ENCODE results near the gene ATP1A3. TPM values are rescaled to one million over a fixed set of nuclear protein-coding genes. Genes with fewer than 3 reads are reported as not detected.

The ATP1A3 gene
- total RNA-seq, 4 donors from 2014 or later, result not detected

DNA sequence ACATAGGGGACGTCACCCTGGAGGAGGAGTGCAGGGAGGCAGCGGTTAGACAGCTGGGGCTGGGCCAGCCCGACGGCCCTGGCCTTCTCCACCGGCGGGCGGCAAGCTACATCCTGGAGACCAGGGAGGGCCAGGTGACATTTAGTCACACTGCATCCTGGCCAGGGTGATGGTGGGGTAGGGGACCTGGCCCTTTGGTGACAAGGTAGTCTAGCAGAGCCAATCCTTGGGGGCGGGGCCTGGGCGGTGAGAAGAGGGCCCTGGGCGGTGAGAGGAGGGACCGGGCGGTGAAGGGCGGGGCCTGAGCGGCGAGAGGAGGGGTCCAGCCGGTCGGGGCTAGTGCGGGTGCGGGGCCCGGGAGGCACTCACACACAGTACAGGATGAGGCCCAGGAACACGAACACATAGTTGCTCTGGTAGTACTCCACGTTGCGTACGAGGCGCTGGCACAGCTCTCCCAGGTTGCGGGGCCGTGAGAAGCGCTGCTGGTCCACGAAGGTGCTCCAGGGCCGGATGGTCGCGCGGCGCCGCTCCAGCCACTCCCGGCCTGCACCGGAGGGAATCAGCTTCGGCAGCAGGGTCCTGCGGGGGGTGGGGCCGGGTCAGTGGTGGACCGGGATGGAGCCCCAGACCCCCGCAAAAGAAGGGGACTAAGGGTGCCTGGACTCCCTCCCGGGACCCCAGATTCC lies 35.5 kb downstream of the ATP1A3 start:
- TF ChIP-seq, protein P1, sequence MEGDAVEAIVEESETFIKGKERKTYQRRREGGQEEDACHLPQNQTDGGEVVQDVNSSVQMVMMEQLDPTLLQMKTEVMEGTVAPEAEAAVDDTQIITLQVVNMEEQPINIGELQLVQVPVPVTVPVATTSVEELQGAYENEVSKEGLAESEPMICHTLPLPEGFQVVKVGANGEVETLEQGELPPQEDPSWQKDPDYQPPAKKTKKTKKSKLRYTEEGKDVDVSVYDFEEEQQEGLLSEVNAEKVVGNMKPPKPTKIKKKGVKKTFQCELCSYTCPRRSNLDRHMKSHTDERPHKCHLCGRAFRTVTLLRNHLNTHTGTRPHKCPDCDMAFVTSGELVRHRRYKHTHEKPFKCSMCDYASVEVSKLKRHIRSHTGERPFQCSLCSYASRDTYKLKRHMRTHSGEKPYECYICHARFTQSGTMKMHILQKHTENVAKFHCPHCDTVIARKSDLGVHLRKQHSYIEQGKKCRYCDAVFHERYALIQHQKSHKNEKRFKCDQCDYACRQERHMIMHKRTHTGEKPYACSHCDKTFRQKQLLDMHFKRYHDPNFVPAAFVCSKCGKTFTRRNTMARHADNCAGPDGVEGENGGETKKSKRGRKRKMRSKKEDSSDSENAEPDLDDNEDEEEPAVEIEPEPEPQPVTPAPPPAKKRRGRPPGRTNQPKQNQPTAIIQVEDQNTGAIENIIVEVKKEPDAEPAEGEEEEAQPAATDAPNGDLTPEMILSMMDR (IDR thresholded peaks at IDR 0.05; ENCODE audit: low read depth), result no peak

DNA sequence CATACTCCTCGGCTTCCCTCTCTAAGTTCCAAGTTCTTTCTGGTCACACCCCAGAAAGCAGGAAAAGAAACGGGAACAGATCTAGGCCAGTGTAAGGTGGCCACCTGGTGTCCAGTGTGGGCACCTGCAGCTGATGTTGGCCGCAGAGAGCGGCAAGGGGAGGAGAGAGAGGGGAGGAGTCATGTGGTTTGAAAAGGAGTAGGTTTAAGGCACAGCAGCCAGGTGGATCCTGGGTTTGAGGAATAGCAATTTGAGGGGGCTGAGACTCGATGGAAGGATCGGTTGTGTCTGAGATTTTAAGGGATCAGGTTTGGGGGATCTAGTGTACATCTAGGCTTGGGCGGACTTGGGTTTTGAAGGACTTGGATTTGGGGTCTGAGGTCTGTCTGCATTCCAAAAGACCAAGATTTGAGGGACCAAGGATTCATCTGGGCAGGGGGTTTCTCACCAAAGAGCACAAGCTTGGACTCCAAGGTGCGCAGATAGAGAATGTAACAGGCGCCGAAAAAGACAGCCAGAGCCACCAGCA lies 36.1 kb downstream of the ATP1A3 start:
- TF ChIP-seq, protein P1 (IDR thresholded peaks at IDR 0.05; ENCODE audit: low read depth), result no peak

DNA sequence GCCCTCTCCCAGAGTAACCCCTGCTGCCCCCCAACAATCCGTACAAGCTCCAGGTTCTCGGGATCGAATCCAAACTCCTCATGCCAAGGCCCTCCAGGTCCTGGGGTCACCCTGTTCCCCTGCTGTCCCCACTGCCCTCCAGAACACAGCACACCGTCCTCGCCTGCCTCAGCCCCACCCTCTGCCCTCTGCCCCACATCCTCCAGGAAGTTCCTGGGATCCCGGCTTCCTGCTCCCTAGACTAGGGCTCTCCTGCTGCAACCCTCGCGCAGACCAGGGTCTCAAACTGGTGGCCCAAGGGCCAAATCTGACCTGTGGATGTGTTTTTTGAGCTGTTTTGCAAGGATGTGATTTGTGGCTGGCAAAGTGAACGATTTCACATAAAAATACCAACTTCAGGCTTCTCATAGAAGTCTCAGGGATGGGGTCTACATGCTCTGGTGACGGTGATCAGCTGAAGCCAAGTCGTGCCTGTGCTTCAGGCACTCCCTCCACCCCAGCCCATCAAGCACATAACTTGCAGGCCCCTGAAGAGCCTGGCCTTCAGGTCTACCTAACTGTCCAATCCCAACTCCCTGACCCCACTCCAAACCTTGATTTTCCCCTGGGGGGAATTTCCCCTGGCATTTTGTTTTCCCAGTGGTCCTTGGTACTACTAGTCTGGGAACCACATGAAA lies 36.7 kb downstream of the ATP1A3 start:
- TF ChIP-seq, protein P1 (IDR thresholded peaks at IDR 0.05; ENCODE audit: low read depth), result no peak

DNA sequence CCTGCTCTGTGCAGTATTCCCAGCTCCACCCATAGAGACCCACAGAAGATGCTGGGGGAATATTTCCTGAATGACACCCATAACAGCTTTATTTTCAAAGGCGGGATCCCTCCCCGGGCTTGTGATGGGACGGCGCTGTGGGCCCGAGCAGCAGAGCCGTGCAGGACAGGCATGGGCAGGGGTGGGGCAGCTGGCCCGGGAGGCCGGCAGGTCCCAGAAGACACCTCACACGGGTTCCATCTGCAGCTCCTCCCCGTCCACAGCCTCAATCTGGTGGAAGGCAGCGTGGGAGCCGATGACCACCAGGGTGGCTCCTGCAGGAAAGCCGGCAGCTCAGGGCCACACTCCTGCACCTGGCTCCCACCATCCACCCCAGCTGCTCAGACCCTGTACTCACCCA lies 37.4 kb downstream of the ATP1A3 start:
- TF ChIP-seq, protein P1 (IDR thresholded peaks at IDR 0.05; ENCODE audit: low read depth), result no peak

DNA sequence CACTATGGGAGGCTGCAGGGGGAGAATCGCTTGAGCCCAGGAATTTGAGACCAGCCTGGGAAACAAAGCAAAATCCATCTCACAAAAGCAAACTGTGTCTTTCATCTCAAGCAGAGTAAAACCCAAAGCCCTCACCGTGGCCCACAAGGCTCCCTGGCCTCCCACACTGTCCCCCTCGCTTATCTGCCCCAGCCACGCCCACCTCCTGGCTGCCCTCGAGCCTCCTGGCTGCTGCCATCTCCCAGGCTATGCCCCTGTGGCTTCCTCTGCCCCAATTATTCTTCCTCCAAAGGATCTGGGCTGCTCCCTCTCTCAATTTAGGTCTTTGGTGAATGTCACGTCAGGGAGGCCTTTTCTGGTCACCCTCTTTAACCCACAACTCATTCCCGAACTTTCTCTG lies 38.5 kb downstream of the ATP1A3 start:
- TF ChIP-seq, protein P1 (IDR thresholded peaks at IDR 0.05; ENCODE audit: low read depth), result no peak

DNA sequence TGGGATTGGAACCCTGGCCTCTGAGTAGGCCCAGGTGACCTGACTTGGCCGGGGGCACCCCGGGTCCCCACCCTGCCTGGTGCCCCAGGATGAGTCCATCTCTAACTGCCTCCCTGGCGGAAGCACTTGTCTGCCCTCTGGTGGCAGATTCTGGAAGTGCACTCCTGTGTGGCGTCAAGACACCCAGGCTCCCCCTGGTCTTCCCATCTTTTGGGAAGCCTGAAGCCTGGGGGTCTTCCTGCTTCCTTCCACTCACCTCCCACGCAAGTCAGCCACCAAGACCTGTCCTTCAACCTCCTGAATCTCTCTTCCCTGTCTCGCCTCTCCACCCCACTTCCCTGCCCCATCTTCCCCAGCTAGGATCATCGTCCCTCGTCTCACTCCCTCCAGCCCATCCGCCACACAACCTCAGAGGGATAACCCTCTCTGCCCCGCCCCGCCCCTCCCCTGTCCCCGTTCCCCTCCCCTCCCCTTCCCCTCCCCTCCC lies 42.3 kb downstream of the ATP1A3 start:
- TF ChIP-seq, protein P1 (IDR thresholded peaks at IDR 0.05; ENCODE audit: low read depth), result no peak

DNA sequence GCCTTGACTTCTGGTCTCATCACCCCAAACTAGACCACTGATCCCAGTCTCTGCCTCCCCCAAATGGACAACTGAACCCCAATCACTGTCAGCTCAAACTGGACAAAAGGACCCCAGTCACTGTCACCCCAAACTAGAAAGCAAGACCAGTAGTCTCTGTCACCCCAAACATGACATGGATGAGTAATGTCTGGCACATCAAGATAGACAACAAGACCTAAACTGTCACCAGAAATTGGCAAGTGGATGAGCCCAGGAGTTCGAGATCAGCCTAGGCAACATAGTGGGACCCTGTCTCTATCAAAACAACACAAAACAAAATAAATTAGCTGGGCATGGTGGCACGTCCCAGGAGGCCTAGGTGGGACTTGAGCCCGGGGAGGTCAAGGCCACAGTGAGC lies 46.9 kb downstream of the ATP1A3 start:
- TF ChIP-seq, protein P1 (IDR thresholded peaks at IDR 0.05; ENCODE audit: low read depth), result no peak
